Activated T-cell treated with anti-CD3 and anti-CD28 coated beads, Interleukin-2, amount 50 U/mL, for 48 hours (primary cell): ENCODE data around the gene C3.
"Not testable (repeated sequence)": the region's sequence is repeated elsewhere in the genome, so short reads cannot be mapped to it uniquely, and the experiment has no call there.

Experiments
- DNase-seq, 2 experiments: peaks; one replicate each; pipeline ENCODE4 v3.0.0-alpha.2; 2020

The C3 gene

GRCh38 chr19:6712231-6712630 lies 8.2 kb downstream of the C3 start:
- DNase-seq, result no peak

GRCh38 chr19:6711605-6712004 lies 8.8 kb downstream of the C3 start:
- no peak for DNase-seq

GRCh38 chr19:6711078-6711361 lies 9.4 kb downstream of the C3 start:
- no peak for DNase-seq

- no peak for DNase-seq
Observed at GRCh38 chr19:6710273-6711077, 10.0 kb downstream of the C3 start.

- DNase-seq, result no peak
Observed at GRCh38 chr19:6709549-6709948, 10.9 kb downstream of the C3 start.

- DNase-seq, result not testable (repeated sequence)
Observed at GRCh38 chr19:6708913-6709312, 11.5 kb downstream of the C3 start.

GRCh38 chr19:6708346-6708745 lies 12.1 kb downstream of the C3 start:
- no peak for DNase-seq

- DNase-seq, result no peak
Observed at GRCh38 chr19:6707658-6708018, 12.8 kb downstream of the C3 start.

- no peak for DNase-seq
Observed at GRCh38 chr19:6707011-6707657, 13.3 kb downstream of the C3 start.

GRCh38 chr19:6706633-6706958 lies 13.9 kb downstream of the C3 start:
- no peak for DNase-seq

- no peak for DNase-seq
Observed at GRCh38 chr19:6705931-6706632, 14.4 kb downstream of the C3 start.

- DNase-seq, result no peak
Observed at GRCh38 chr19:6700586-6701316, 19.7 kb downstream of the C3 start.

GRCh38 chr19:6699935-6700334 lies 20.5 kb downstream of the C3 start:
- no peak for DNase-seq

GRCh38 chr19:6697291-6697690 lies 23.2 kb downstream of the C3 start:
- no peak for DNase-seq

GRCh38 chr19:6696239-6696820 lies 24.1 kb downstream of the C3 start:
- no peak for DNase-seq

- peak; percentile 54 to 61 for DNase-seq
Observed at GRCh38 chr19:6694147-6694815, 26.2 kb downstream of the C3 start.

GRCh38 chr19:6693681-6694080 lies 26.8 kb downstream of the C3 start:
- DNase-seq, result no peak

- no peak for DNase-seq
Observed at GRCh38 chr19:6693056-6693471, 27.4 kb downstream of the C3 start.

- no peak for DNase-seq
Observed at GRCh38 chr19:6692027-6692426, 28.4 kb downstream of the C3 start.

GRCh38 chr19:6691342-6691741 lies 29.1 kb downstream of the C3 start:
- no peak for DNase-seq

GRCh38 chr19:6690160-6690885 lies 30.1 kb downstream of the C3 start:
- DNase-seq, result no peak

- no peak for DNase-seq
Observed at GRCh38 chr19:6687114-6687513, 33.3 kb downstream of the C3 start.
